Thyroid gland (tissue), 4 donors: ENCODE data around the gene EID2B. TPM values are rescaled to one million over a fixed set of nuclear protein-coding genes. Genes with fewer than 3 reads are reported as not detected.

Experiments
- DNase-seq, 2 donors: peaks; one replicate each; pipeline ENCODE4 v3.0.0-alpha.2; 2019
- H3K27ac ChIP-seq, 3 donors: fragments of 200-600 bp; sonication (generic); 1 replicate in 2 of 3; 2 replicates in 1 of 3; pipeline ENCODE4 v1.5.1; 2016 to 2019; ENCODE audit warnings: mild to moderate bottlenecking in 1 of 3, moderate library complexity in 1 of 3
- H3K27me3 ChIP-seq: fragments of 200-600 bp; sonication (generic); one replicate; pipeline ENCODE4 v1.5.1; 2019
- H3K36me3 ChIP-seq, 2 donors: fragments of 200-600 bp; sonication (generic); one replicate each; pipeline ENCODE4 v1.5.1; 2016 to 2019
- H3K4me1 ChIP-seq, 2 donors: fragments of 200-600 bp; sonication (generic); one replicate each; pipeline ENCODE4 v1.5.1; 2017 to 2019
- H3K4me3 ChIP-seq, 3 donors: fragments of 200-600 bp; sonication (generic); replicated peaks in 1 of 3; 1 replicate in 2 of 3; 2 replicates in 1 of 3; pipeline ENCODE4 v1.5.1; 2016; ENCODE audit warnings: mild to moderate bottlenecking in 1 of 3
- H3K9me3 ChIP-seq: fragments of 200-600 bp; sonication (generic); one replicate; pipeline ENCODE4 v1.5.1; 2017
- POLR2A ChIP-seq, 2 donors: fragments of 450-650 bp; IDR thresholded peaks; one replicate each; pipeline ENCODE4 v1.6.1; 2017; ENCODE audit warnings: antibody characterized with exemption in 2 of 2, mild to moderate bottlenecking in 2 of 2, moderate library complexity in 1 of 2
- WGBS, 2 donors: methylation state at CpG; one replicate each; pipeline ENCODE4 v1.1.5; 2017; 5-methylcytosine and 5-hydroxymethylcytosine counted together
- intact Hi-C: fragments of 100-400 bp; cut with DNase I; formaldehyde crosslinking; loops from one replicate; pipeline ENCODE4 v1.15.1; 2023
- total RNA-seq, 4 donors: library from RNA; depleted of rRNA; stranded (reverse); fragments of >200 nt; gene quantifications; one replicate each; pipeline ENCODE4 v1.2.3, GENCODE V29; 2016
- TF ChIP-seq, protein P1 (sequence below), 6 experiments: fragments of 200-600 bp in 3 of 6; fragments of 450-650 bp in 3 of 6; sonication (generic) in 3 of 6; IDR thresholded peaks; one replicate each; pipeline ENCODE4 v1.5.1; 2016 to 2019; ENCODE audit warnings: antibody characterized with exemption in 6 of 6, mild to moderate bottlenecking in 2 of 6, inconsistent platforms in 1 of 6, moderate library complexity in 1 of 6

EID2B gene
- total RNA-seq, 4 donors from 2014 or later = 2.4 to 7.1 (median 4.4) TPM

DNA sequence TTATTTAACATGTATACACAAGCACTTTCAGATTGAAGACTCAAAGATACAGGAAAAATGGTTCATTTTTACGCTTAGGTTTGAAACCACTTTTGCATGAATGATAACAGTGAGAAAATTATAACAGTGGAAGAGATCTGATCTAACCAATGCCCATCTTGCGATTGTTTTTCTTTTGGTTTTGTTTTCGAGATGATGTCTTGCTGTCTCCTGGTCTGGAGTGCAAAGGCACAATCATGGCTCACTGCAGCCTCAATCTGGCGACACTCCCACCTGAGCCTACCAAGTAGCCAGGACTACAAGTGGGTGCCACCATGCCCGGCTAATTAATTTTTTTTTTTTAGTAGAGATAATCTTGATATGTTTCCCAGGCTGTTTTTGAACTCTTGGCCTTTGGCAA lies 17.5 kb upstream of the EID2B start:
- Histone ChIP-seq H3K4me1 (peaks cover 5 to 10% of the 10 kb centered on the region in 2 donors), H3K27ac (no peak overlapping the region), H3K36me3 (no peaks in the 10 kb centered on the region), H3K4me3 (no peak overlapping the region), H3K27me3 (no peaks in the 10 kb centered on the region), H3K9me3 (no peaks in the 10 kb centered on the region)
- TF ChIP-seq, protein P1, sequence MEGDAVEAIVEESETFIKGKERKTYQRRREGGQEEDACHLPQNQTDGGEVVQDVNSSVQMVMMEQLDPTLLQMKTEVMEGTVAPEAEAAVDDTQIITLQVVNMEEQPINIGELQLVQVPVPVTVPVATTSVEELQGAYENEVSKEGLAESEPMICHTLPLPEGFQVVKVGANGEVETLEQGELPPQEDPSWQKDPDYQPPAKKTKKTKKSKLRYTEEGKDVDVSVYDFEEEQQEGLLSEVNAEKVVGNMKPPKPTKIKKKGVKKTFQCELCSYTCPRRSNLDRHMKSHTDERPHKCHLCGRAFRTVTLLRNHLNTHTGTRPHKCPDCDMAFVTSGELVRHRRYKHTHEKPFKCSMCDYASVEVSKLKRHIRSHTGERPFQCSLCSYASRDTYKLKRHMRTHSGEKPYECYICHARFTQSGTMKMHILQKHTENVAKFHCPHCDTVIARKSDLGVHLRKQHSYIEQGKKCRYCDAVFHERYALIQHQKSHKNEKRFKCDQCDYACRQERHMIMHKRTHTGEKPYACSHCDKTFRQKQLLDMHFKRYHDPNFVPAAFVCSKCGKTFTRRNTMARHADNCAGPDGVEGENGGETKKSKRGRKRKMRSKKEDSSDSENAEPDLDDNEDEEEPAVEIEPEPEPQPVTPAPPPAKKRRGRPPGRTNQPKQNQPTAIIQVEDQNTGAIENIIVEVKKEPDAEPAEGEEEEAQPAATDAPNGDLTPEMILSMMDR (IDR thresholded peaks at IDR 0.05) = no peak
- no peak for TF ChIP-seq POLR2A (IDR thresholded peaks at IDR 0.05)
- WGBS, 2 donors = 83 to 87% methylated on average over 5 of the region's 5 CpGs
- intact Hi-C loops = loop anchor here (5.0 kb wide), 1 partner anchor 122 kb away; no protein-coding TSS in a partner anchor
- no peak for DNase-seq

DNA sequence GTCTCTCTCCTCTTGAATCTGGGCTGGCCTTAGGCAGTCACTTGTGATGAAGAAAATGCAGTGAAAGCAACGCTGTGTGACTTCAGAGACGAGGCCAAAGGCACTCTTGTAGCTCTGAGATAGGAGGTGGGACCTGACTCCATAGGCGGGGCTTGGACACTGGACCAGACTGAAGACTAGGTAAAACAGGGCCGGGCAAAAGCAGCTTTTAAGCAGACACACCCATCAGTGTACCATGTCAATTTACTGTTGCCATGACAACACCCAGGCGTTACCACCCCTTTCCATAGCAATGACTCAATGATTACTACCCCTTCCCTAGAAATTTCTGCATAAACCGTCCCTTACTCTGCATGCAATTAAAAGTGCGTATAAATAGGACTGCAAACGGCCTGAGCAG lies 13.9 kb upstream of the EID2B start:
- intact Hi-C loops = no loop called here

DNA sequence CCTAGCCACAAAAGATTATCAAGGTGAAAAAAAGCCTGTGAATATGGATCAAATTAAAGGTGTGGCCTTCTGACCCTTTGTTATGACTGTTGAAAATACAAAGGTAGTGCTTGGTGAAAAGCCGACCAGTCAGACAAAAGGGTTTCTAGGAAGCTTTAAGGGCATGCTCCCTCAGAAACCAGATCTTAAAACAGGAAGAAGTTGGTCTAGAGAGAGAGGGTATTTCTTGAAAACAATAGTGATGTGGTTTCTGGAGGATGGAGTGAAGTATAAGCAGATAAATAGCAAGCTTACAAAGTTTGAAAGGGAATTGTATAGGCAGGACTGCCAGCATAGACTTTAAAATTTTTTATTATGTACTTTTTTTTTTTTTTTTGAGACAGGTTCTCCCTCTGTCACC lies 12.3 kb upstream of the EID2B start:
- H3K4me1 ChIP-seq = no peaks in the 10 kb centered on the region
- intact Hi-C loops = no loop called here
- WGBS, 2 donors = 40 to 53% methylated on average over 1 of the region's 1 CpG

More for the DNA sequence above, 13.9 kb upstream of the EID2B start:
- Histone ChIP-seq H3K27ac (no peak overlapping the region), H3K4me1 (no peaks in the 10 kb centered on the region), H3K9me3 (no peaks in the 10 kb centered on the region), H3K4me3 (no peak overlapping the region), H3K27me3 (no peaks in the 10 kb centered on the region), H3K36me3 (no peaks in the 10 kb centered on the region)
- DNase-seq = no peak
- TF ChIP-seq, protein P1 (IDR thresholded peaks at IDR 0.05) = no peak
- no peak for TF ChIP-seq POLR2A (IDR thresholded peaks at IDR 0.05)
- WGBS, 2 donors = 46 to 53% methylated on average over 8 of the region's 8 CpGs

DNA sequence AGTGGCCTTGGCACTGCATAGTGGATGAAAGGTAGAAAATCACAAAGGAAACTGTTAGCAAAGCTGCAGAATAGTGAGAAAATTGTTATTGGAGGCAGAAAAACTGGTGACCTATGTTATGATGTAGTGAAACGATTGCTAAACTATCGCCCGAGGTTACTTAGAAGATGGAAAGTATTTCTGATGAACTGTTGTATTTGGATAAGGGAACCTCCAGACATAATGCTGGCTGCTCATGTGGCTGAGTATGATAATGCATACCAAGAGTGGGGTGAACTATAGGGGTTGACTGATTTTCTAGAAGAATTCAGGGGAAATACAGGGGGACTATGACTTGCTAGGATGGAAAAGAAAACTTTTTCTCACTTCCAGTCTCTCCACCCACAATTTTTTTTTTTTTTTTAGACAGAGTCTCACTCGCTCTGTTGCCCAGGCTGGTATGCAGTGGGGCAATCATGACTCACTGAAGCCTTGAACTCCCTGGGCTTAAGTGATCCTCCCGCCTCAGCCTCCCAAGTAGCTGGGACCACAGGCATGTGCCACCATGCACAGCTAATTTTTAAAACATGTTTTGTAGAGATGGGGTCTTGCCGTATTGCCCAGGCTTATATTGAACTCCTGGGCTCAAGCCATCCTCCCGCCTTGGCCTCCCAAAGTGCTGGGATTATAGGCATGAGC lies 11.7 kb upstream of the EID2B start:
- no peak overlapping the region for H3K4me3 ChIP-seq
- no peaks in the 10 kb centered on the region for H3K27me3 ChIP-seq
- intact Hi-C loops = no loop called here
- H3K36me3 ChIP-seq = no peaks in the 10 kb centered on the region
- TF ChIP-seq POLR2A (IDR thresholded peaks at IDR 0.05) = no peak
- TF ChIP-seq, protein P1 (IDR thresholded peaks at IDR 0.05) = no peak
- no peaks in the 10 kb centered on the region for H3K9me3 ChIP-seq
- DNase-seq = no peak
- WGBS, 2 donors = 80 to 86% methylated on average over 7 of the region's 7 CpGs
- H3K27ac ChIP-seq = no peak overlapping the region
- H3K4me1 ChIP-seq = no peaks in the 10 kb centered on the region

More for the DNA sequence above, 12.3 kb upstream of the EID2B start:
- DNase-seq = no peak
- no peak overlapping the region for H3K27ac ChIP-seq
- TF ChIP-seq, protein P1 (IDR thresholded peaks at IDR 0.05) = no peak
- TF ChIP-seq POLR2A (IDR thresholded peaks at IDR 0.05) = no peak
- H3K4me3 ChIP-seq = no peak overlapping the region
- no peaks in the 10 kb centered on the region for H3K9me3 ChIP-seq
- no peaks in the 10 kb centered on the region for H3K36me3 ChIP-seq
- no peaks in the 10 kb centered on the region for H3K27me3 ChIP-seq

DNA sequence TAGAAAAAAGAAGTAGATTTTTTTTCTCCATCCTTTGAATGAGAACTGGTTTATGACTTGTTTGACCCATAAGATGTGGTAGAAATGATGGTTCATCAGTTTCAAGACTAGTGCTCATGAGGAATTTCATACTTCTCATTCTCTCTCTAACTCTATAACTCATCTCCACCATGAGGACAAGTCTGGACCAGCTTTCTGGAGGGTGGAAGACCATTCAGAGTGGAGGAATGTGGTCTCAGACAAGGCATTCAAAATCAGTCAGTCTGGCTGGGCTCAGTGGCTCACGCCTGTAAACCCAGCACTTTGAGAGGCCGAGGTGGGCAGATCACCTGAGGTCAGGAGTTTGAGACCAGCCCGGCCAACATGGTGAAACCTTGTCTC lies 10.8 kb upstream of the EID2B start:
- H3K36me3 ChIP-seq = no peaks in the 10 kb centered on the region
- no peaks in the 10 kb centered on the region for H3K9me3 ChIP-seq
- 75 to 88% methylated on average over 3 of the region's 3 CpGs for WGBS, 2 donors
- H3K27me3 ChIP-seq = no peaks in the 10 kb centered on the region
- intact Hi-C loops = no loop called here
- peaks cover 8 to 9% of the 10 kb centered on the region in 2 donors for H3K4me1 ChIP-seq
- no peak overlapping the region for H3K4me3 ChIP-seq
- TF ChIP-seq, protein P1 (IDR thresholded peaks at IDR 0.05) = no peak
- TF ChIP-seq POLR2A (IDR thresholded peaks at IDR 0.05) = no peak
- no peak for DNase-seq
- no peak overlapping the region for H3K27ac ChIP-seq
